ENCODE results near the gene GRIK1.

GRIK1 gene

DNA sequence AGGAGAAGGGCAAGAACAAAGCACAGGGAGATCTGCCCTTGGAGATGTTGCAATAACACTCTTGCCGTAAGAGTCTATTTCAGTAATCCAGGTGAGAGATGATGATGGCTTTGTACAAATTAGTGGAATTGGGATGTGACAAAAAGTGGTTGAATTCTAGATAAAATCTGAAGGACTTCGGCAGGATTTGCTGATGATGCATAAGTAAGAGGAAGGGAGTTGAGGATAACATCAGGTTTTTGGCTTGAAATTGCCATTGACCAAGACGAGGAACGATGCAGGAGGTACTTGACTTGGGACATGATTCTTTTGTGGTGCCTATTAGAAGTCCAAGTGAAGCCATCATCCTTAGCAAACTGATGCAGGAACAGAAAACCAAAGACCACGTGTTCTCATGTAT lies 238.1 kb downstream of the GRIK1 start:
- Histone ChIP-seq H3K9me3 (no peaks in the 10 kb centered on the region), H3K4me3 (no peak overlapping the region), H3K4me1 (no peaks in the 10 kb centered on the region), H3K27me3 (ENCODE audit: low read depth) (no peaks in the 10 kb centered on the region), H3K36me3 (replicated peaks) (no peaks in the 10 kb centered on the region)
- no peak for DNase-seq (ENCODE audit: low spot score in 2 of 2)
- in situ Hi-C loops (cut with MboI; ENCODE audit: low sequenced_read_pairs): no loop called here

DNA sequence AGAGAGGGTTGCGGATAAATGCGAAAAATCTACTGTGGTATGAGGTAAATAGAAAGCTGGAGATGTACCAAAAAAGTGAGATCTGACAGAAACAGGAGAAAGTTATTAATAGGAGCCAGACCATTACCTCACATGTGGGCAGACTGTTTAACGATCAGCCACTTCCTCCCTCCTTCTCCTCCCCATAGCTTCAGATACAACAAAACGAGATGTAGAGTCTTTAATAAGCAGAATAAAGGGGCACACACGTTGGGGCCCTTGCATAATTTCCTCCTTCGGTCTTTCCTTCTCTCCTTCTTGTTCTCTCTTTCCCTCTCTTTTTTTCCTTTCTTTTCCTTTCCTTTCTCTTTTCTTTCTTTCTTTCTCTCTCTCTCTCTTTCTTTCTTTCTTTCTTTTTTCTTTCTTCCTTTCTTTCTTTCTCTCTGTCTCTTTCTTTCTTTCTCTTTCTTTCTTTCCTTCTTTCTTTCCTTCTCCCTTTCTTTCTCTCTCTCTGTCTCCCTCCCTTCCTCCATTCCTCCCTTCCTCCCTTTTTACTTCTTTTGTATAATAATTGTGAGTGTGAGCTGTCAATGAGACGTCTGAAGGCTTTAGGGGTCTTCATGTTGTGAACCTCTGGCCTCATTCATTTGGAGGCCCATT lies 242.1 kb downstream of the GRIK1 start:
- Histone ChIP-seq H3K36me3 (replicated peaks) (no peaks in the 10 kb centered on the region), H3K27me3 (ENCODE audit: low read depth) (no peaks in the 10 kb centered on the region), H3K4me3 (no peak overlapping the region), H3K9me3 (no peaks in the 10 kb centered on the region; the same call in none of the 2 replicates), H3K4me1 (no peaks in the 10 kb centered on the region)
- in situ Hi-C loops (cut with MboI; ENCODE audit: low sequenced_read_pairs): no loop called here
- DNase-seq (ENCODE audit: low spot score in 2 of 2): no peak

DNA sequence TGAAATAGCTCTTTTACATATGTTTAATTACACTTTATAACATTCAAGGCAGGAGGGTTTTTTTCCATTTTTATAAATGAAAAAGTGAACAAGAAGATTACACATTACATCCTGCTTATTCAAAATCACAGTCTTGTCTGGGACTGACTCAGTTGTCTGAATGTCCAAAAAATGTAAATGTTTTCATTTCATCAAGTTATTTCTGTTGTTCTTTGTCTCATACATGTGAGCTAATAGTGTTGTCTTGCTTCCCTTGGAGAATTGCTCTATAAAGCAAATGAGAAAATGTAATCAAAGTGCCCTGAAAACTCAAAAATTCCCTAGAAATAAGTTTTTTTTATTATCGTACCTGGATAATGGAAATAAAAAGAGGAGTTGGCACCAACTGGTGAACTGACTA lies 242.9 kb downstream of the GRIK1 start:
- H3K4me3 ChIP-seq: no peak overlapping the region
- DNase-seq (ENCODE audit: low spot score in 2 of 2): no peak
- no peaks in the 10 kb centered on the region for H3K4me1 ChIP-seq
- no peaks in the 10 kb centered on the region for H3K27me3 ChIP-seq (ENCODE audit: low read depth)
- no peaks in the 10 kb centered on the region; the same call in none of the 2 replicates for H3K9me3 ChIP-seq
- in situ Hi-C loops (cut with MboI; ENCODE audit: low sequenced_read_pairs): no loop called here
- H3K36me3 ChIP-seq (replicated peaks): no peaks in the 10 kb centered on the region

DNA sequence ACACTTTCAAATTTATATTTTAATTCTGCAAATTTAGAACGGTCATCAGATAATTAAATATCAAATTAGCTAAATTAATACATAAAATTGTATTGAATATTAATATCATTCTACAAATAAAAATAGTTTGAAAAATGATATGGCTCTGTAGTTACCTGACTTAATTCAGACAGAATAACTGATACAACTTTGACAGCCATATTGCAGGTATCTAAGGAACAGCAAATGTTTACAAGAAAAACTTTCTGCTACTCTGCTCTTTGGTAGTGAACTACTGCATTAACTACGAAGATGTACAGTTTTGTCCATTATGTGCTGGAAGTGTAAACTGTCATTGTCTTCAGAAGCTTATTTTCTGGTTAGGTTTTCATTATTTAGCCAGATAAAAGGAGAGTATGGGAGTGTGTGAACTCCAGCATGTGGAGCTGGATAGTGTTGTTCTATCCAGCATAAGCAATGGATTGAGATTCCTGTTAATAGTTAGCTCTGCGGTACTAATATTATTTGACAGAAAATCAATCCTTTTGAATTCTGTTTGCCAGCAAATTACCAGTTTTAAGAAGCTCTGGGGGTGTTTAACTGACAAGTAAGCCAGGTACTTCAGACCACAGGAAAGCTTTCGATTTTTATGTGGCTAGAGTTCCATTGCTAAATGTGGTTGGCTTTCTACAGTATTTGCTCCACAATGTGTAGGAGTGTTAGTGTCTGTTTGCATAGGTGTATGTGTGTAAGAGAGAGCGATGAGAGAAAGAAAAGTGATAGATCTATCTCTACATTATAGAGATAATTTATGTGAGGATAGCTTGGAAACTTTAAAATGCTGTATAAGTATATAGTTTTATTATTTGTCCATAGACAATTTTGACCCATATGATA lies 247.9 kb downstream of the GRIK1 start:
- in situ Hi-C loops (cut with MboI; ENCODE audit: low sequenced_read_pairs): no loop called here
- Histone ChIP-seq H3K4me3 (no peak overlapping the region), H3K36me3 (replicated peaks) (no peaks in the 10 kb centered on the region), H3K9me3 (peaks cover 8% of the 10 kb centered on the region), H3K4me1 (no peaks in the 10 kb centered on the region), H3K27me3 (ENCODE audit: low read depth) (no peaks in the 10 kb centered on the region)
- DNase-seq (ENCODE audit: low spot score in 2 of 2): no peak

DNA sequence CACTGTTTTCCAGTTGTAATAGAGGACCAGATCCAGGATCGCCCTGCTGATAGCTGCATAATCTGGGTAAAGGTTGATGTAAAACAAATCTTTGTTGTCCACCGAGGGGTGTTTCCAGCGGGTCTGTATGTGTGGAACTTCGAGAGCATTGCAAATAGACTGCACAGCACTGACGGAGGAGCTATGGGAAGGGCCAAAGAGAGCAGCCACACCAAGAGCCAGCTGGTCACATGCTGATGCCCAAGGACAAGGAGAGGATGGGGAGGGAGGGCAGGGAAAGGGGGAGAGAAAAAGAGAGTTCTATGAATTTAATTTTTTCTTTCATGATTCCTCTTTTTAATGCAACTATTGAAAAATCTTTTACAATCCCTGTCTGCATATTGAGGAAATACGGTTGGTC lies 250.0 kb downstream of the GRIK1 start:
- in situ Hi-C loops (cut with MboI; ENCODE audit: low sequenced_read_pairs): no loop called here
- Histone ChIP-seq H3K9me3 (peaks cover 8% of the 10 kb centered on the region; the same call in 1 of the 2 replicates), H3K4me3 (no peak overlapping the region), H3K36me3 (replicated peaks) (no peaks in the 10 kb centered on the region), H3K27me3 (ENCODE audit: low read depth) (no peaks in the 10 kb centered on the region), H3K4me1 (no peaks in the 10 kb centered on the region)
- no peak for DNase-seq (ENCODE audit: low spot score in 2 of 2)

DNA sequence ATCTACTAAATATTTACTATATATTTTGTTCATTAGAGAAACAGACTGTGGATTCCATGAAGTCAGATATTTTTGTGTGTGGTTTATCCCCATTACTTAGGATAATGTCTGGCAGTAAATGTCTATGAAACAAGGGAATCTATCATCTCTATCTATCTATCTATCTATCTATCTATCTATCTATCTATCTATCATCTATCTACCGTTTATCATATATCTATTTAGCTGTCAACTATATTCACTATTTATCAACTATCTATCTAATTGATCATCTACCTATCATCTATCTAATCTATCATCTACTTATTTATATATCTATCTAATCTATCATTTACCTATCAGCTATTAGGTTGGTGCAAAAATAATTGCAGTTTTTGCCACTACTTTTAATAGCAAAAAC lies 255.7 kb downstream of the GRIK1 start:
- Histone ChIP-seq H3K4me3 (no peak overlapping the region), H3K4me1 (no peaks in the 10 kb centered on the region), H3K27me3 (ENCODE audit: low read depth) (no peaks in the 10 kb centered on the region), H3K9me3 (peaks cover 8% of the 10 kb centered on the region), H3K36me3 (replicated peaks) (no peaks in the 10 kb centered on the region)
- DNase-seq (ENCODE audit: low spot score in 2 of 2): no peak
- in situ Hi-C loops (cut with MboI; ENCODE audit: low sequenced_read_pairs): no loop called here

DNA sequence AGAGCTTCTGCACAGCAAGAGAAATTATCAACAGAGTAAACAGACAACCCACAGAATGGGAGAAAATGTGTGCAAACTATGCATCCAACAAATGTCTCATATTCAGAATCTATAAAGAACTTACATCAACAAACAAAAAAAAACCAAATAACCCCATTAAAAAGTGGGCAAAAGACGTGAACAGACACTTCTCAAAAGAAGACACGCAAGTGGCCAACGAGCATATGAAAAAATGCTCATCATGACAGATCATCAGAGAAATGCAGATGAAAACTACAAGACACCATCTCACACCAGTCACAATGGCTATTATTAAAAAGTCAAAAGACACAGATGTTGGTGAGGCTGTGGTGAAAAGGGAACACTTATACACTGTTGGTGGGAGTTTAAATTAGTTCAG lies 257.0 kb downstream of the GRIK1 start:
- in situ Hi-C loops (cut with MboI; ENCODE audit: low sequenced_read_pairs): no loop called here
- no peaks in the 10 kb centered on the region for H3K4me1 ChIP-seq
- H3K27me3 ChIP-seq (ENCODE audit: low read depth): no peaks in the 10 kb centered on the region
- peaks cover 5% of the 10 kb centered on the region for H3K9me3 ChIP-seq
- H3K36me3 ChIP-seq (replicated peaks): no peaks in the 10 kb centered on the region
- no peak for DNase-seq (ENCODE audit: low spot score in 2 of 2)
- no peak overlapping the region for H3K4me3 ChIP-seq

DNA sequence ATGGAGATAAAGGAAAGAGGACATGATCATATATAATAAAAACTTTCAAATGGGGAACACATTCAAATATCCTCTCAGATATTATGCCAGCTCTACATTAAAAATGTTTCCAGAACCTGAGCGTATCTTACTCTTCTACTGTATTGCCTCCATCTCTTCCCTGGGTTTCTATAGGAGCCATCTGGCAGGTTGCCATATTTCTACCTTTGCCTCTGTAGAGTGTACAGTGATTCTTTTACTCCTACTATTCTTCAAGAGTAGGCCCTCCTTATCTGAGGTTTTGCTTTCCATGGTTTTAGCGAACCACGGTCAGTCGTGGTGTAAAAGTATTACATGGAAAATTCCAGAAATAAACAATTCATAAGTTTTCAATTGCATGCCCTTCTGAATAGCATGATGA lies 259.5 kb downstream of the GRIK1 start:
- no peak for DNase-seq (ENCODE audit: low spot score in 2 of 2)
- H3K27me3 ChIP-seq (ENCODE audit: low read depth): no peaks in the 10 kb centered on the region
- H3K36me3 ChIP-seq (replicated peaks): no peaks in the 10 kb centered on the region
- no peak overlapping the region for H3K4me3 ChIP-seq
- H3K9me3 ChIP-seq: no peaks in the 10 kb centered on the region; the same call in none of the 2 replicates
- in situ Hi-C loops (cut with MboI; ENCODE audit: low sequenced_read_pairs): no loop called here
- no peaks in the 10 kb centered on the region for H3K4me1 ChIP-seq

DNA sequence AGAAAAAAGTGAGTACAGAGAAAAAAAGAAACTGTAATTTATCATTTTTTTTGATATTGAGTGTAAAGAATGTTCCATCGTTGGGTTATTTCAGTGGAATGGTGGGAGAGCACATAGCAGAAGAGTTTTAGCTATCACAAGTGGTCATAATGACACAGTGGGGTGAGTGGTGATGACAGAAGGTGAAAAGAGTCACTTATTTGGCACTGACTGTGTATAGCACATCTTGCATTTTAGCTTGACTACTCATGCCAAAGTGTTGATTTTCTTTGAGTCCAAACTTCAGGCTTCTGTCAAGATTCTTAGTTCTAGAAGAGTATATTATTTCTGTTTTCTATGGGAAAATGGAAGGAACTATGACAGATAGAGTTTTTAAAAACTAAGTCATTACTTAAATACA lies 261.2 kb downstream of the GRIK1 start:
- no peak overlapping the region for H3K4me3 ChIP-seq
- no peaks in the 10 kb centered on the region for H3K27me3 ChIP-seq (ENCODE audit: low read depth)
- no peaks in the 10 kb centered on the region; the same call in none of the 2 replicates for H3K9me3 ChIP-seq
- H3K4me1 ChIP-seq: no peaks in the 10 kb centered on the region
- DNase-seq (ENCODE audit: low spot score in 2 of 2): no peak
- no peaks in the 10 kb centered on the region for H3K36me3 ChIP-seq (replicated peaks)
- in situ Hi-C loops (cut with MboI; ENCODE audit: low sequenced_read_pairs): no loop called here

DNA sequence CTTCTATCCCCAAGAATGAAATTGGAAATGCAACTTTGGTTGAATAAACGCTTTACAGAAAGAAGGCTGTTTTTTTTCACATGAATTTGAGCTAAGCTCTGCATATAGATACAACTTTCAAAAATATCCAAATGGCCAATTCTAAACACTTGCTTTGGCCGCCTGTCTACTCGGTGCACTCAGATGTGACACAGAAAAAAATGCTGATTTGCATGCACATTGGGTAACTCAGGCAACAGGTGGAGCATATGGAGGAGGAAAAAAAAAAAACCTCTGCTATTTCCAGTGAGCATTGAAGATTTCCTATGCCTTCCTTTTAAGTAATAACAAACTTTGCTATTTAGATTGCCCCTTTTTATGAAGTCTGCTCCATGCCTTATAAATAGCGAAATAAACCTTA lies 262.5 kb downstream of the GRIK1 start:
- no peaks in the 10 kb centered on the region for H3K27me3 ChIP-seq (ENCODE audit: low read depth)
- in situ Hi-C loops (cut with MboI; ENCODE audit: low sequenced_read_pairs): no loop called here
- H3K9me3 ChIP-seq: no peaks in the 10 kb centered on the region; the same call in 1 of the 2 replicates
- no peak overlapping the region for H3K4me3 ChIP-seq
- H3K4me1 ChIP-seq: no peaks in the 10 kb centered on the region
- no peaks in the 10 kb centered on the region for H3K36me3 ChIP-seq (replicated peaks)
- DNase-seq (ENCODE audit: low spot score in 2 of 2): no peak

DNA sequence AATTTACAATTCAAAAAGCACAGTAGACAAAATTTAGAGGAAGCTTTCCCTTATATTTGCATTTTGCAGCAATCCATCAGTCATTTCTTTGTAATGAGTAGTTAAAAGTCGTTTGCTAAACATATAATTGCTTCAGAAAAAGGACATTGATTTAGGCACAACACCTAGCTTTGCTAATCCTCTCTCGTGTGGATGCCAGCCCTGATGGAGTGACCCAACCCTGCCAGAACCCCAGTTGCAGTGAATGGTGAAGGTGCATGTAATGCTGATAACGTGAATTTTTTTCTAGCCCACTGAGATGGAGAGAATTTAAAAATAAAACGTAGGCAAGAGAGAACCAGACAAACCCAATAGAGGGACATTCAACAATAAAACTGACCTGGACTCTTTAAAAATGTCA lies 263.4 kb downstream of the GRIK1 start:
- in situ Hi-C loops (cut with MboI; ENCODE audit: low sequenced_read_pairs): no loop called here

DNA sequence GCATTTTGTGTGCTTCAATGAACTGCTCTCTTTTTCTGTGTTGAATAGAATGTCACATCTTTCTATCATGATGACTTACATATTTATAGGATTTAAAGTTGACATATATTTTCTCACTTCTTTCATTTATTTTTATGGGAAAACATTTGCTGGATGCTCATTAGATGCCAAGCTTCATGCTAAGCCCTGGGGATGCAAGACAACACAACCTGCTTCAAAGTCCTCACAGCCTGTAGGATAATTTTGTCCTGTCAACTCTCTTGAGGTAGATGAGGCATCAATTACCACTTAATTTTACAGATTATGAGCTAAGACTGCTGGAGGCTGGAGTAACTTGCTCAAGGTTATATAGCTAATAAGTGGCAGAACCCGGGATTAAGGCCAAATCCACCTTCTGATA lies 264.3 kb downstream of the GRIK1 start:
- no peak overlapping the region for H3K4me3 ChIP-seq
- no peaks in the 10 kb centered on the region for H3K27me3 ChIP-seq (ENCODE audit: low read depth)
- DNase-seq (ENCODE audit: low spot score in 2 of 2): no peak
- no peaks in the 10 kb centered on the region for H3K36me3 ChIP-seq (replicated peaks)
- in situ Hi-C loops (cut with MboI; ENCODE audit: low sequenced_read_pairs): no loop called here
- no peaks in the 10 kb centered on the region; the same call in 1 of the 2 replicates for H3K9me3 ChIP-seq
- H3K4me1 ChIP-seq: no peaks in the 10 kb centered on the region

More for the DNA sequence above, 263.4 kb downstream of the GRIK1 start:
- H3K27me3 ChIP-seq (ENCODE audit: low read depth): no peaks in the 10 kb centered on the region
- H3K4me1 ChIP-seq: no peaks in the 10 kb centered on the region
- H3K9me3 ChIP-seq: no peaks in the 10 kb centered on the region; the same call in 1 of the 2 replicates
- no peak for DNase-seq (ENCODE audit: low spot score in 2 of 2)
- H3K4me3 ChIP-seq: no peak overlapping the region
- no peaks in the 10 kb centered on the region for H3K36me3 ChIP-seq (replicated peaks)

DNA sequence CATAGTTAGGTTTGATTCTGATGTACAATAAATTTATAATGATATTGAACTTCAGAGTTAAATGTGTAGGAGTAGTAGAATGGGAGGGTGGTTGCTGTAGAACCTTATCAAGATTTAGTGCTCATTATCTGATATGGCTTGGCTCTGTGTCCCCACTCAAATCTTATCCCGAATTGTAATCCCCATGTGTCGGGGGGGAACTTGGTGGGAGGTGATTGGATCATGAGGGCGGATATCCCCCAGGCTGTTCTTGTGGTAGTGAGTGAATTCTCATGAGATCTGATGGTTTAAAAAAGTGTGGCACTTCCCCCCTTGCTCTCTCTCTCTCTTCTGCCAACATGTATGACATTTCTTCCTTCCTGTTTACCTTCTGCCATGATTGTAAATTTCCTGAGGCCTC lies 265.5 kb downstream of the GRIK1 start:
- Histone ChIP-seq H3K9me3 (no peaks in the 10 kb centered on the region), H3K36me3 (replicated peaks) (no peaks in the 10 kb centered on the region), H3K27me3 (ENCODE audit: low read depth) (no peaks in the 10 kb centered on the region), H3K4me3 (no peak overlapping the region), H3K4me1 (no peaks in the 10 kb centered on the region)
- in situ Hi-C loops (cut with MboI; ENCODE audit: low sequenced_read_pairs): no loop called here
- no peak for DNase-seq (ENCODE audit: low spot score in 2 of 2)

DNA sequence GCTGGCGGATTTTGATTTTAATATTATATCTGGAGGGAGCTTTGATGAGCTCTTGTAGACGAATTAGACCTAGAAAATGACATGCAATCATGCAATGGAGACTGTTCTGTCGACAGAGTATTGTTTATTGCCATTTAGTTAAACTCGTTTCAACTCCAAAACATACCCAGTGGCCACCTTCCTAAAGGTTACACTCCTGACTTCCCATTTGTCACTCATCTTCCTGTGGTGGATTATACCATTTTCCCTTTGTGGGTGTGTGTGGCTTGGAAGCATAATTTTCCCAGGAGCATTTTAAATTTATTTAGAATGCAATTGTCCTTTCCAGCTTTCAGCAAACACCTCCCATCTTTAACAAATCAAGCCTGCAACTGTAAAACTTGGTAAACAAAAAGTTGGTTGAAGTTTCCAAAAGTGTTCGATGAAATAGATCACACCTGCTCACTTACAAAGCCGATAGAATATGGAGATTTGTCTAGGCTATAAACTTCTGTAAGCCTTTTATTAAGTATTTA lies 266.6 kb downstream of the GRIK1 start:
- Histone ChIP-seq H3K9me3 (no peaks in the 10 kb centered on the region), H3K4me3 (no peak overlapping the region), H3K4me1 (no peaks in the 10 kb centered on the region), H3K36me3 (replicated peaks) (no peaks in the 10 kb centered on the region), H3K27me3 (ENCODE audit: low read depth) (no peaks in the 10 kb centered on the region)
- in situ Hi-C loops (cut with MboI; ENCODE audit: low sequenced_read_pairs): no loop called here
- DNase-seq (ENCODE audit: low spot score in 2 of 2): no peak
